SH-SY5Y (cell line): ENCODE measurements around the gene ARHGEF17.

ENCODE experiments used
- GATA2 ChIP-seq: IDR thresholded peaks from 2 replicates; pipeline ENCODE4 v1.6.1; 2011; ENCODE audit warnings: mild to moderate bottlenecking, low read depth, low read length
- GATA3 ChIP-seq: IDR thresholded peaks from 2 replicates; pipeline ENCODE4 v1.6.1; 2011; ENCODE audit warnings: low read depth, mild to moderate bottlenecking, low read length, moderate library complexity

GRCh38 chr11:73340164-73340563, 32.1 kb downstream of the ARHGEF17 start:
- TF ChIP-seq GATA2 (no peak), GATA3 (no peak)
